Measurements from ENCODE around the gene LY6G5B.

DNA sequence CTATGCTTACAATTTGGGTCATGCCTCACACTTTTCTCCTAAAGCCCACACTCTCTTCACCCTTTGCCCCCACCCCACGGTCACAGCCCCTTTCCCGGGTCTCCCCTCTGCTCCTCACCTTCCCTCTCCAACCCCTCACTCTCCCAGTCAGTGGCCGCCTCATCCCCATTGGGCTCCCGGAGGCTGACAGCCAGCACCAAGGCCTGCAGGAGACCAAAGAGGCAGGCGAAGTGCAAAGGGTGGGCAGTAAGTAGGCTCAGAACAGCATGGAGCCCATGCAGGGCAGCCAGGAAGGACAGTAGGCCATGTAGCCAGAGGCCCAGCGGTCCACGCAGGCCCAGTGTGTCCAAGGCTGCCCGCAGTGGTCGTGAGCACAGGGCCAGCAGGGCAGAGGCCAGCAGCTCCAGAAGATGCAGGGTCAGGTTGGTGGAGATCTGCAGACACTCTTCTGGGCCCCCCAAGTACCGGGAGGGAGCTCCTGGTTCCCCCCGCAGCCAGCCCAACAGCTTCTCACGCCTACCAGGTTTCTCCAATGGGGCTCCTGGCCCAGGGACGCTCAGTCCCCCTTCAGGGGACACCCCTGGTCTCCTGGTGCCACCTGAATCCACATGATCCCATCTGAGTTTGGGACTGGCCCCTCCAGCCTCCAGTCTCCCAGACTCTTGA is 10.7 kb upstream of the LY6G5B start:
- TF ChIP-seq, protein P1, sequence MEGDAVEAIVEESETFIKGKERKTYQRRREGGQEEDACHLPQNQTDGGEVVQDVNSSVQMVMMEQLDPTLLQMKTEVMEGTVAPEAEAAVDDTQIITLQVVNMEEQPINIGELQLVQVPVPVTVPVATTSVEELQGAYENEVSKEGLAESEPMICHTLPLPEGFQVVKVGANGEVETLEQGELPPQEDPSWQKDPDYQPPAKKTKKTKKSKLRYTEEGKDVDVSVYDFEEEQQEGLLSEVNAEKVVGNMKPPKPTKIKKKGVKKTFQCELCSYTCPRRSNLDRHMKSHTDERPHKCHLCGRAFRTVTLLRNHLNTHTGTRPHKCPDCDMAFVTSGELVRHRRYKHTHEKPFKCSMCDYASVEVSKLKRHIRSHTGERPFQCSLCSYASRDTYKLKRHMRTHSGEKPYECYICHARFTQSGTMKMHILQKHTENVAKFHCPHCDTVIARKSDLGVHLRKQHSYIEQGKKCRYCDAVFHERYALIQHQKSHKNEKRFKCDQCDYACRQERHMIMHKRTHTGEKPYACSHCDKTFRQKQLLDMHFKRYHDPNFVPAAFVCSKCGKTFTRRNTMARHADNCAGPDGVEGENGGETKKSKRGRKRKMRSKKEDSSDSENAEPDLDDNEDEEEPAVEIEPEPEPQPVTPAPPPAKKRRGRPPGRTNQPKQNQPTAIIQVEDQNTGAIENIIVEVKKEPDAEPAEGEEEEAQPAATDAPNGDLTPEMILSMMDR (IDR thresholded peaks at IDR 0.05; ENCODE audit: extremely low read depth in 1 of 2, insufficient read depth in 1 of 2, low read depth in 1 of 2, low read length in 2 of 2), result no peak
- no peak for TF ChIP-seq POLR2A (IDR thresholded peaks at IDR 0.05; ENCODE audit: low read depth, low read length)
- TF ChIP-seq MYC (IDR thresholded peaks at IDR 0.05; ENCODE audit: low read depth, low read length), result no peak
